Activated CD8-positive, alpha-beta memory T cell treated with anti-CD3 and anti-CD28 coated beads for 4 hours (primary cell): Measurements from ENCODE around the gene CLPSL1.

Source experiments
- DNase-seq, 2 donors: peaks; one replicate each; pipeline ENCODE4 v3.0.0-alpha.2; 2020; ENCODE audit warnings: low read depth in 2 of 2

The CLPSL1 gene

DNA sequence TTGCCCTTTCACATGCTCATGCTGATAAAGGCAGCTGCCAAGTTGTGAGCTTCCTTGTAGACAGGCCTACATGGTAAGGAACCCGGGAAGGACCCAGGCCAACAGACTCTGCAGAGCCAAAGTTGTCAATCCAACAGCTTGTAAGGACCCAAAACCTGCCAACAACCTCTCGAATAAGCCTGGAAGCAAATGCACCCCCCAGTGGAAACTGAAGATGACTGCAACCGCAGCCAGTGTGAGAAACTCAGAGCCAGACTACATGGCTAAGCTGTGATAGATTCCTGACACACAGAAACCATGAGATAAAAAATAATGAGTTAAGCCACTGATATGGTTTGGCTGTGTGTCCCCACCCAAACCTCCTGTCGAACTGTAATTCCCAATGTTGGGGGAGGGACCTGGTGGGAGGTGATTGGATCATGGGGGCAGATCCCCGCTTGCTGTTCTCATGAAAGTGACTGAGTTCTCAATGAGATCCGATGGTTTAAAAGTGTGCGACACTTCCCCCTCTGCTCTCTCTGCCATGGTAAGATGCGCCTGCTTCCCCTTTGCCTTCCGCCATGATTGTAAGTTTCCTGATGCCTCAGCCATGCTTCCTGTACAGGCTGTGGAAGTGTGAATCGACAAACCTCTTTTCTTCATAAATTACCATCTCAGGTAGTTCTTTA lies 23.2 kb upstream of the CLPSL1 start:
- no peak for DNase-seq

DNA sequence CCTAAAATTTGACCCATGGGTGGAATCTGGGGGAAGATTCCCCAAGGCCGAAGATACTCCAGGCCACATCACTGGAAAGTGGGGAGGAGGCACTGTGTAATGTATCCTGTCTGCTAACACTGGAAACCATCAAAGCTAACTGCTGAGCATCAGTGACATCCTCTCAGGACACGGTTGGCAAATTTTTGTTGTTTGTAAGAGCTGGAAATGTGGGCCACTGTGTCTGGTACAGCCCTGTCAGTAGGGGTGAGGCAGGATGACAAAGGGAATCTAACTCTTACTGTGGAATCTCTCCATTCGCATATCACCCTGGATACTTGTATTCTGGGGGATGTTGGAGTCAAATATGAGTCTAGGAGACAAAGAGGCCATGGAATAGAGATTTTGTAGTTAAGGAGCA lies 21.4 kb upstream of the CLPSL1 start:
- DNase-seq: no peak

DNA sequence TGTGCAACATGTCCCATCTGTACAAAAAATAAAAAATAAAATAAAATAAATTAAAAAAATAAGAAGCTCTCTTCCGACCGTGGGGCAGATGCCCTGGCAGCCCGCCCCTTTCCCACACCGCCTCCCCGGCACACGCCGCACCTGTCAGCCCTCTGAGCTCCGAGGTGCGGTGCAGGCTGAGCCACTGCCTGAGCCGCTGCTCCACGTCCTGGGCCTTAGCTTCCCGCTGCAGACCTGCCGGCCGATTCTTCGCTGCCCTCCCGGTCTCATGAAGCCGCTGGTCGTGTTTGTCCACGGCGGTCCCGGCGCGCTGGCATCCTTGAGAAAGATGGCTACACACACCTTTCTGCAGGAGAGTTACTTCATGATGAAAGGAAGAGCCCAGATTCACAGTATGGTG lies 15.1 kb upstream of the CLPSL1 start:
- no peak for DNase-seq

DNA sequence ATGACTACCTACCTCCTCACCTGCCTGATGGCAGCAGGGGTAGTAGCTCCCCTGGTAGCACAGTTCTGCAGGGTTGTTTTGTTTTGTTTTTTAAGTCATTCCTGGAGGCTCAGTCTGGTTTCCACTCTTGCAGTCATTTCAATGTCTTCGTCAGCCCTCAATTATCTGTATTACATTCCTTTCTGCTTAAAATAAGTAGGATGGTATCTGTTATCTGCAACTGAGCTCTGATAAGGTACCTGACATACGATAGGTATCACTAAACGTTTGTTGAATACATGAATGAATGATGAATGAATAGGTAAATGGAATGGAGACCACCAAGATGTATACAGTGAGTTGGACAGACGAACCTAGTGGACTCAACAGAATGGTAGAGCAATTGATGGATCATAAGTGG lies 11.6 kb upstream of the CLPSL1 start:
- DNase-seq: no peak

DNA sequence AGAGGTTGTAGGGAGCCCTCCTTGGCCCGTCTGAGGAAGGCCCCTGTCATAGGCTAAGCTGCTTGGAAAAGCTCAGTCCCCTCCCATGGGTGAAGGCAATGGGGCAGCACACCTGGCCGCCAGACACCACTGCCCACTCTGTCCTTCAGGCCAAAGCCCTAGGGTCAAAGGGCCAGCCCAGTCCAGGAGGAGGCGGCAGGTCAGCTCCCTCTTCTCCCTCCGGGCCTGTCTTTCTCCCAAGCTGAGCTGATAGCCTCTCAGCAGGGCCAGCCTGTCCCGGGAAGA lies 9.5 kb upstream of the CLPSL1 start:
- DNase-seq: no peak

DNA sequence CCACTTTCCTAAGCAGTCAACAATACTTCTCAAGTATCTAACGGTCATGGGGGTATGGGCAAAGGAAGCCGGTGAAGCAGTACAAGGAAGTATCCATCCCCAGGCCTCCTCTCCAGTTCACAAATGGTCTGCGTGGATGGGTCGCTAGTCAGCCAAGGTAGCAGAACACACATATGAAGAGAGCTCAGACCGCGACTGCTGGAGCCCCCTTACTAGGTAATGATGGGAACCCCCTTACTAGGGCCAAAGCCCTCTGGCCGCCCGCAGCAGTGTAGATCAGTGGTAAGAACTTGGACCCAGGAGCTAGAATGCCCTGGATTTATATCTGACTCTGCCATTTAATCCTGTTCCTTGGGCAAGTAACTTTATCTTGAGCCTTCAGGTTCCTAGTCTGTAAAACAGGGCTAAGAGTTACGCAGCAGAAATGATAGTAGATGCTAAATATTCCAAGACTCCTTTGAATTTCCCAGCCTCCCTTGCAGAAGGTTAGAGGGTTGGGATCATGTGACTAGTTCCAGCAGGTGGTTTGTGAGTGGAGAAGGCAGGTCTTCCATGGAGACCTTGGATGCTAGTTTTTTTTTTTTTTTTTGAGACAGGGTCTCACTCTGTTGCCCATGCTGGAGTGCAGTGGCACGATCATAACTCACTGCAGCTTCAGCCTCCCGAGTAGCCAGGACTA lies 6.6 kb upstream of the CLPSL1 start:
- DNase-seq: no peak

DNA sequence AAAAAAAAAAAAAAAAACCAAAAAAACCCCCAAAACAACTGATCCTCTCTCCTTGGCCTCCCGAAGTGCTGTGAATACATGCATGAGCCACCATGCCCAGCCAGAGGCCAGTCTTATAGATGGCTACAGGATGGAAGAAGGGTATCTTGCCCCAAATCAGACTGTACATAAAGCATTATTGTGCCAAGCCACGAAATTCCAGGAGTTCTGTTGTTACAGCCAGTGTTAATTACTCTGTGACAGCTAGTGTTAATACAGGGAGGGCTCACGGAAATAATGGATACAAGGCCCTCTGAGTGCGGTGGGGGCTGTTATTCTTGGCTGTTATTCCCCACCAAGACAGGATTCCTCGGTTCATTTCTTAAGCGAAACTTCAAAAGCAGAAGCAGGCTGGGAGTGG lies 5.8 kb upstream of the CLPSL1 start:
- DNase-seq: no peak

DNA sequence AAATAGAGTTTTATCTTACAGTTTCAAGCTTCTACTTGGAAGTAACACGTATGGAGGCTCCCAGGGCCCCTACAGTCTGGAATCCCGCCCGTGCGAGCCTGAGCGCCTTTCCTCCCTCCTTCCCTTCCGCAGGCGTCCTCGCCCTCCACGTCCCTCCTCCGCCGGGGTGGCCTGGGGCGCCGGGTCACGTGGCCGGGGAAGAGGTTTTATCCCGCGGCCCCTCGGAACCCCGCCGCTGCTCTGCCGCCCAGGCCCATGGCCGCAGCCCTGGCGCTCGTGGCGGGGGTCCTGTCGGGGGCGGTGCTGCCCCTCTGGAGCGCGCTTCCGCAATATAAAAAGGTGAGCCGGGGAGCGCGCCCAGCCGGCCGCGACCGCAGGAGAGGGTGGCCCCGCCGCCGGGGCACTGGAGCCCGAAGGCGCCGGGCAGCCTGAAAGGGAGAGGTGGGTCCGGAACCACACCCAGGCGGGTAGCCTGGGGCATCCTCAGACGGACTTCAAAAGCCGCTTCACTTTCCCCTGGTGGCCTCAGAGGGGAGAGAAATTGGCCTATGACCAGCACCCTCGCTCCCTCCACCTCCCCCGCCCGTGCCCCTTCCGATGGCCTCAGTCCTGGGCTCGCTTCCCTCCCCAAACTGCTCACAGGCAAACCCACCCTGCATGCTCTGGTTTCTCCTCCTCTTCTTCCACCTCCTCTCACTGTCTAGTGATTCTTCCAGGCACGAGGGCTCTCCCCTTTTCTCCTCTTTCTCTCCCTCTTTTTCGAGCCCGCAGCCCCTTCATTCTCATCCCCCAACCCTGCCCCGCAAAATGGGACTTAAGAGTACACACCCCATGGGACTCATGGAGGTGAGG lies 4.2 kb upstream of the CLPSL1 start, which contains the start of gene CLPSL2:
Gene CLPSL2 (plus strand): TSS at position 235 of the 852 bp plus-strand sequence. CDS start 21 bp downstream, at position 256.
- DNase-seq: no peak

DNA sequence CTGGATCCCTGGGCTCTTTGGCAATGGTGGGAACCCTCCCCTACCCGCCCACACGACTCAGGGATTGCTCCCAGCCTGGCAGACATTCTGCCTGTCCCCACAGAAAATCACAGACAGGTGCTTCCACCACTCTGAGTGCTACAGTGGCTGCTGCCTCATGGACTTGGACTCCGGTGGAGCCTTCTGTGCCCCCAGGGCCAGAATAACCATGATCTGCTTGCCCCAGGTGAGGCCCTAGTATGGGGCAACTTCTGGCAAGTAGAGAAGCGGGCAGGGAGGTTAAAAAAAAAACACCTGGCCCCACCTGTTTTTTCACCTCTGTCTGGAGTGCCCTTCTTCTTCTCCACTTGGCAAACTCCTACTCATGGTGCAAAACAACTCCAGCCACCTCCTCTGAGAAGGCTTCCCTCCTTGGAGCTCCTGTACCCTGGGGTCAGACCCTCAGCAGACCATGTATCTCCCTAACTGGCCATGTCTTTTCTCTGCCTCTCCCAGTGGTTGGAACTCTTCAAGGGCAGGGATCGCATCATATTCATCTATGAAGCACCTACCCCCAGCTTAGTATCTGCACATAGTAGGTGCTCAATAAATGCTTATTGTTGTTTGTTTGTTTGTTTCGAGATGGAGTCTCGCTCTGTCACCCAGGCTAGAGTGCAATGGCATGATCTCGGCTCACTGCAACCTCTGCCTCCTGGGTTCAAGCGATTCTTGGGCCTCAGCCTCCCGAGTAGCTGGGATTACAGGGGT lies 3.3 kb upstream of the CLPSL1 start:
- DNase-seq: no peak

DNA sequence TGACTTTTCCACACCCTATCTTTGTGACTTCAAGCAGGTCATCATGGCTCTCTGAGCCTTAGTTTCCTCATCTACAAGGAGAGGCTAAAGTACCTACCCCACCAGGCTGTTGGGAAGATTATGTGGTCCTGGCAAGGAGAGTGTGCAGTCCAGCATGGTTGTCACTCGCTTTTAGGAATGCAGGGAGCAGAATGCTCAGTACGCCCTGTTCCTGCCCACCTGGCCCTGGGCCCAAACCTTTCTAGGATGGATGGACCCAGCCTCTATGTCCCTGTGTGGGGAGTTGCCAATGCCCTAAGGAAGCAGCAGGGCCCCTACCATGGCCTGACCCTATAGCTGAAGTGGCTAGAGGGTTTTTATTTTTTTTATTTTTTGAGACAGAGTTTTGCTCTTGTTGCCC lies 2.4 kb upstream of the CLPSL1 start:
- DNase-seq: no peak

DNA sequence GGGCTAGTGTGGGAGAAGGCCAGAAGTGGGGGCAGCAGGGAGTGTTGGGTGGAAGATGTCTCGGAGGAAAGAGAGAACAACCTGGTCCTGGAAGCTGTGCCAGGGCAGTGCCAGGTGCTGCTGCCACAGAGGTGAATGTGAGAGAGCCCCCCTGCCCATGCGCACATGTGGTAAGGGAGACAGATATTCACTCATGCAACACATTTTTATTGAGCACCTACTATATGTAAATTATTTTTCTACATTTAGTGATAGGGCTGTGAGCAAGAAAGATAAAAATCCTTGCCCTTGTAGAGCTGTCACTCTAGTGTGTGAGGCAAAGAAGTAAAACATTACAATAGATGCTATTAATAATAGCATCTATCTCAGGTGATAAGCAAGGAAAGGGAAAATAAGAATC lies 471 bp downstream of the CLPSL1 start:
- no peak for DNase-seq

DNA sequence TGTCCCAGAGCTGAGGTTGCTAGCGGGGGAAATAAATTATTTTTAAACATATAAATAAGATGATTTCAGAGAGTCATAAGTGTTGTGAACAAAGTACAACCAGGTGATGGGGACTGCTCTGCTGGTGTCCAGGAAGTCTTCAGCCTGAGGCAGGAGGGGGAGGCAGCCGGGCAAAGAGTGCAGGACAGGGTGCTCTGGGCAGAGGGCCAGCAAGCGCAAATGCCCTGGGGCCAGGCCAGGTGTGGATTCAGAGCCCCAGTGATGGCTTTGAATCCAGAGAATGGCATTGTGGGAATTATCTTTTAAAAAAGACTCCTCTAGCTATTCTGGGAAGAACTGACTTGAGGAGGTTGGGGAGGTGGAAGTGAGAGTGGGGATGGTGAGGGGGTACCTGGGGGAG lies 1.6 kb downstream of the CLPSL1 start:
- DNase-seq: no peak

DNA sequence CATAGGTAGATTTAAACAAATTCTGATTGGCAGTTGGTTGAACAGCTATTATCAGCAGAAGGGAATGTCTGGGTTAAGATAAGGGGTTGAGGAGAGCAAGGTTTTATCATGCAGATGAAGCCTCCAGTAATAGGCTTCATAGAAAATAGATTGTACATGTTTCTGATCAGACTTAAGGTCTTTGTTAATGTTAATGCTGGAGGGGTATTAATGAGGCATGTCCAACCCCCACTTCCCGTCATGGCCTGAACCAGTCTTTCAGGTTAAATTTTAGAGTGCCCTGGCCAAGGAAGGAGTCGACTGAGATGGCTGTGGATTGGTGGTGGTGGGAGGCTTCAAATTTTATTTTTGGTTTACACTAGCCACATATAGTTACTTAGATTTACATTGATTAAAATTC lies 3.4 kb downstream of the CLPSL1 start:
- no peak for DNase-seq

DNA sequence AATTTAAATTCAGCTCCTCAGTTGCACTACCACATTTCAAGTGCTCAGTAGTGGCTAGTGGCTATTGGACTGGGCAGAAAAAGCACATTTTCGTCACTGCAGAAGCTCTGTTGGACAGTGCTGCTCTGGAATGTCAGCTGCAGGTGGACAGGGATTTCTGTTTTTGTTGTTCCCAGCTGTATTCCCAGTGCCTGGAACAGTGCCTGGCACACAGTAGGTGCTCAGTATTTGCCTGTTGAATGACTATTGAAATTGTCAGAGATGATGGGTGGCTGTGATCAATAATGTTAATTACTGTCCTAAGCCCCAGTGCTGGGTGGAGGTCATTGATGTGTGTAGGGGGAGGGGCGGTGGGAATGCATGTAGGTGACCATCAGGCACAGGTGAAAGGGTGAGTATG lies 5.5 kb downstream of the CLPSL1 start:
- DNase-seq: no peak

DNA sequence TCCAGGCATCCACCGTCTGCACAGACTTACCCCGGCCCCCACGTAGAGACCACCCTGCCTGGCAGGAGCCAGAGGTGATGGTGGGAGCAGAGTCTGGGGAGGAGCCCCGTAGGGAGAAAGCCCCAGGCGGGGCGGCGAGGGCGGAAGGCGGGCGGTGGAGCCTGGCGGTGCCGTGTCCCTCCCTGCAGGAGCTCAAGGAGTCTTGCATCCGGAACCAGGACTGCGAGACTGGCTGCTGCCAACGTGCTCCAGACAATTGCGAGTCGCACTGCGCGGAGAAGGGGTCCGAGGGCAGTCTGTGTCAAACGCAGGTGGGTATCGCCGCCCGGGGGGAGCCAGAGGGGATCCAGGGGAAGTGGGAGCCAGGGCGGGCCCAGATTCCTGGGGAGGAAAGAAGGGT lies 6.0 kb downstream of the CLPSL1 start:
- no peak for DNase-seq

DNA sequence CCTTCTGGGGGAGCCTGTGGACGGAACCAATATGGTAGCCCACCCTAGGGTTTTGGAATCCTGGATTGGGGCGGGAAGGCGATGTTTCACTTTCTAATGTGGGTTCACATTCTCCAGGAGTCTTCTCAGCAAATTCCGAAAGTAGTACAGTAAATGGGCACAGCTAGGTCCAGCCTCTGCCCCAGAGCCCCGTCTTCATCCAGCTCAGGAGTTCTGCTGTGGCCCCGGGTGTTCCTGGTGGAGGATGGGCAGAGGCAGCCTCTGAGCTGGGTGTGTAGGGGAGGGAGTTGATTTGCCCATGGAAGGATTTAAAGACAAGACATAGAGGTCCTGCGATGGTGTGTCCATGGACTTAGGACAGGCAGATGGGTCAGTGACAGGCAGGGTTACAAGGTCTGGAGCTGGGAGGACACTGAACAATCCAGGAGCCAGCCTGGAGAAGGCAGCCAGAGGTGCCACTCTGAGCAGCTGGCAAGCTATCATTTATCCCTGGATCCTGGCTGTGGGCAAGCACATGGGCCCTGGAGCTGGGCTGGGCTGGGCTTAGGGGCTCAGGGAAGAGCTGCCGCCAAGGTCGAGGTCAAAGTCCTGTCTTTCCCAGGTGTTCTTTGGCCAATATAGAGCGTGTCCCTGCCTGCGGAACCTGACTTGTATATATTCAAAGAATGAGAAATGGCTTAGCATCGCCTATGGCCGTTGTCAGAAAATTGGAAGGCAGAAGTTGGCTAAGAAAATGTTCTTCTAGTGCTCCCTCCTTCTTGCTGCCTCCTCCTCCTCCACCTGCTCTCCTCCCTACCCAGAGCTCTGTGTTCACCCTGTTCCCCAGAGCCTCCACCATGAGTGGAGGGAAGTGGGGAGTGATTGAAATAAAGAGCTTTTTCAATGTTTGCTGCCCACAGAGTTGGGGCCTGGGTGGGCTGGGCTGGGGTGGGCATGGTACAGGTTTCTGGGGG lies 6.7 kb downstream of the CLPSL1 start:
- no peak for DNase-seq

DNA sequence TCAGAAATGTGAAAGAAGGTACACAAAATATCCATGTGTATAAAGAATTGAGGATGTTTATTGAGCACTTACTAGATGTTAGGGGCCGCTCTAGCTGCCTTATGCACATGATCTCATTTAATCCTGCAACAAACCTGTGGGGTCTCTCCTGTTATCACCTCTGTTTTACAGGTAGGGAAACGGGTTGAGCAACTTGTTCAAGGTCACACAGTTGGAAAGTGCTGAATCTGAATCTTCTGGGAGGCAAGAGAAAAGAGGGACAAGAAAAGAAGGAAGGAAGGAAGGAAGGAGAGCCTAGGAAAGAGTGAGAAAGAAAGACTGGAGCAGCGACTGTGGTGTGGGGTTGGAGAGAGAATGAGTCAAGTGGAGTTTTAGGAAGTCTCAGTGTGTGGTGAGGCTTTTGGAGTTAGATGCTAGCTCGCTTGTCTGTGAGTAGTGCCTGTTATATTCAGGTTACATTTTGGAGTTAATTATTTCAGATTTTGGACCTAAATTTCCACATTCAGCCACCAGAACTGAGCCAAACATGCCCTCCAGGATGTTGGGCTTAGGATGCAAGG lies 7.7 kb downstream of the CLPSL1 start:
- DNase-seq: no peak

DNA sequence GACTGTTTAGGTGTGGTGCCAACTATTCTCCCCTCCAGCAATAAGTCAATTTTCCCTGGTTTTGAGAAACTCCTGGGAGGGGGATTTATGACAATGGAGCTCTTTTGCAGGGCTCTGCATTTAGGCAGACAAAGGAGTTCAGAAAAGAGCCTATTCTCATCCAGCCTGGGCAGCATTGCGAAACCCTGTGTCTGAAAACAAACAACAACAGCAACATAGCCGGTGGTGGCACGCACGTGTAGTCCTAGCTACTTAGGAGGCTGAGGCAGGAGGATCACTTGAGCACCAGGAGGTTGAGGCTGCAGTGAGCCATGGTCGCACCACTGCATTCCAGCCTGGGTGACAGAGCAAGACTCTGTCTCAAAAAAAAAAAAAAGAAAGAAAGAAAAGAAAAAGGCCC lies 9.9 kb downstream of the CLPSL1 start:
- DNase-seq: no peak

DNA sequence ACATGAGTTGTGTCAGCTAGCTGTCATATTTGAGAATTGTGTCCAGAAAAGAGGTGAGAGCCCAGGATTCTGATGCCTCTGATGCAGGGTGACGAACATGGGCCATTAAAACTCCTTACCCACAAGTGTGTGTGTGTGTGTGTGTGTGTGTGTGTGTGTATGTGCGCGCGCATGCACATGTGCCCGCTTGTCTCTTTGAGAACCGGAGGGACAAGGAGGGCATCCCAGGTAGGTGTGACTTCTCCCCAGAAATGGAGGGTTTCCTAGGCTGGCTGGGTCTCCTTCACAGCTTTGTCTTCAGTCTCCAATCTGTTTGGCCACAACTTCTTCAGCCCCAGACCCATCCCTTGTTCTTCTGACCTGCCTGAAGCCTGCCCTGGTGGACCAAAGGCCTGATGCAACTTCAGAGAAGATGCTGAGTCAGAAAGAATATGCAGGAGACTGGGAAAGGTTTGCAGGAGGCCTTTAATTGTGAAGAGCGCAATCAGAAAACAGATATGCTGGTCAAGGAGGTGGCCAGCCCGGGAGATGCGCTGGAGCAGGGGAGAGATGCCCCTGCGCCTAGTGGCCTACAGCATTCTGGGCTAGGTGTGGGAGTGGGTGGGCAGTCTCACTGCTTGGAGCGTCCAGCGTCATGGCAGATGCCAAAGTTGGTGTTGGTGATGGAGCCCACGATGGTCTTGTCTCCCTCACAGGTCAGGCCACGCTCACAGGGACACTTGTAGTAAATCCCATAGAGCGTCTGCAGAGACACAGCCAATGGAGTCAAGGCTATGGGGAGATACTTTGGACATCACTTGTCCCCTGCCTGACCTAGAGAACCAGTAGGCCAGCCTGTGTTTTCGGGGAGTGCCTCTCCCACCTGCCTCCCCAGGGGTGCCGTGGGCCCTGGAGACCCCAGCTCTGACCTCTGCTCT lies 14.0 kb downstream of the CLPSL1 start:
- DNase-seq: no peak
